ENCODE results near the gene SH2D6. TPM values are rescaled to one million over a fixed set of nuclear protein-coding genes. Genes with fewer than 3 reads are reported as not detected.

The SH2D6 gene
- polyA plus RNA-seq, 1 of the 3 experiments (the other 2 are of a cell fraction): 0.33 TPM

GRCh38 chr2:85401464-85401805, 17.1 kb upstream of the SH2D6 start:
- H3K27me3 ChIP-seq (ENCODE audit: insufficient read depth): no peaks in the 10 kb centered on the region
- POLR2A ChIA-PET: no interaction called here
- 75% methylated on average over 7 of the region's 7 CpGs for WGBS (ENCODE audit: low lambda C conversion rate)
- 0 out of 2 replicates have a peak, but pooled peaks cover 4% of the 10 kb centered on the region for H3K9me3 ChIP-seq
- no peaks in the 10 kb centered on the region for H3K36me3 ChIP-seq (replicated peaks in 1 of 2; ENCODE audit: control insufficient read depth in 1 of 2, insufficient read depth in 2 of 2, low read length in 1 of 2)
- H3F3A ChIP-seq (replicated peaks; ENCODE audit: insufficient read depth): peaks cover 14% of the 10 kb centered on the region
- H3K27ac ChIP-seq (ENCODE audit: low read depth in 2 of 2, low read length in 1 of 2): no peak overlapping the region
- CTCF ChIA-PET: interaction anchor here (2.0 kb wide), 1 partner anchor 11 kb away, joined by 5 read pairs; no protein-coding TSS in a partner anchor
- no peak for DNase-seq
- no peak overlapping the region for H3K4me2 ChIP-seq
- peaks cover 9% of the 10 kb centered on the region in 2 experiments; a peak in 2 of 4 replicates for H3K4me1 ChIP-seq (ENCODE audit: control insufficient read depth in 1 of 2, insufficient read depth in 2 of 2, low read depth in 1 of 2, low read length in 1 of 2)
- no peaks in the 10 kb centered on the region for H3K79me2 ChIP-seq (ENCODE audit: insufficient read depth)
- TF ChIP-seq JUND (IDR thresholded peaks at IDR 0.05) (no peak), MAX (IDR thresholded peaks at IDR 0.05; ENCODE audit: low read depth) (no peak), ZBTB33 (IDR thresholded peaks at IDR 0.05; ENCODE audit: borderline replicate concordance, low read depth) (no peak), ELF1 (IDR thresholded peaks at IDR 0.05) (no peak), SMC3 (IDR thresholded peaks at IDR 0.05; ENCODE audit: low read depth, low read length) (no peak), TAF1 (IDR thresholded peaks at IDR 0.05; ENCODE audit: borderline replicate concordance, low read depth, low read length) (no peak), EP300 (IDR thresholded peaks at IDR 0.05; ENCODE audit: borderline replicate concordance in 1 of 2, low read depth in 1 of 2, low read length in 1 of 2) (no peak), MEF2A (IDR thresholded peaks at IDR 0.05; ENCODE audit: borderline replicate concordance, low read depth) (no peak), CTCF (IDR thresholded peaks at IDR 0.05) (no peak), MXI1 (IDR thresholded peaks at IDR 0.05; ENCODE audit: low read depth, low read length) (no peak), FOSL2 (IDR thresholded peaks at IDR 0.05; ENCODE audit: borderline replicate concordance, low read depth) (no peak), GABPA (IDR thresholded peaks at IDR 0.05; ENCODE audit: low read depth) (no peak), NRF1 (IDR thresholded peaks at IDR 0.05; ENCODE audit: low read depth, low read length) (no peak), RFX5 (IDR thresholded peaks at IDR 0.05; ENCODE audit: low read length) (no peak), RCOR1 (IDR thresholded peaks at IDR 0.05; ENCODE audit: low read length) (no peak), IRF3 (IDR thresholded peaks at IDR 0.05; ENCODE audit: low read depth, low read length) (no peak)
- no peak overlapping the region for H3K9ac ChIP-seq
- H2AFZ ChIP-seq (ENCODE audit: low read depth): no peak overlapping the region
- no peak overlapping the region for H3K4me3 ChIP-seq (ENCODE audit: low read depth in 2 of 2, low read length in 1 of 2)
- no peaks in the 10 kb centered on the region for H3K9me2 ChIP-seq
- no peaks in the 10 kb centered on the region for H4K20me1 ChIP-seq (ENCODE audit: insufficient read depth)

All from SK-N-SH (cell line).